ENCODE data around the gene AURKA.
A peak's percentile ranks its signal among the peaks of the same experiment; 100 is the strongest.

The AURKA gene

DNA sequence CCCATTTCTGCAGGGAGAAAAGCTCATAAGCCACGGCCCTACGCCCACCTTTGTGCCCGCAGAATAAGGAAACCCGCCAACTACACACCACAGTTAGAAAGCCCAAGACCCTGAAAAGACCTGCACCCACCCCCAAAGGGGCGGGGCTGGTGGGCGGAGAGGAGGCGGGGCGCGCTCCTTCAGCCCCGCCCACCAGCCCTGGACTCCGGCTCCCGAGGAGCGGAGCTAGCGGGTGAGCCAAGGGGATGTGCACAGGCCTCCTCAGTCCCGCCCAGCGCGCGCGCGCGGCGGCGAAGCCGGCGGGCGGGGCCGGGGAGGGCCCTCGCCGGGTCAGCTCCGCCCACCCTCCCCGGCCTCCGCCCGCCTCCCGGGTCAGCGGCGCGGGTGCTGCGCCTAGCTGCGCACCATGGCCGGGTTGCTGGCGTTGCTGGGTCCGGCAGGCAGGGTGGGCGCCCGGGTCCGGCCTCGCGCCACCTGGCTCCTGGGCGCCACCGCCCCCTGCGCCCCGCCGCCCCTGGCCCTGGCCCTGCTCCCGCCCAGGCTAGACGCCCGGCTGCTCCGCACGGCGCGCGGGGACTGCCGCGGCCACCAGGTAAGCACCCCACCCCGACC is 33.3 kb downstream of the AURKA start, which contains the start of gene FAM210B:
Gene FAM210B (plus strand): TSS at position 375 of the 612 bp plus-strand sequence. CDS start 32 bp downstream, at position 407.
- peak; percentile 56 for DNase-seq (ENCODE audit: low read depth)
- TF ChIP-seq, protein P1, sequence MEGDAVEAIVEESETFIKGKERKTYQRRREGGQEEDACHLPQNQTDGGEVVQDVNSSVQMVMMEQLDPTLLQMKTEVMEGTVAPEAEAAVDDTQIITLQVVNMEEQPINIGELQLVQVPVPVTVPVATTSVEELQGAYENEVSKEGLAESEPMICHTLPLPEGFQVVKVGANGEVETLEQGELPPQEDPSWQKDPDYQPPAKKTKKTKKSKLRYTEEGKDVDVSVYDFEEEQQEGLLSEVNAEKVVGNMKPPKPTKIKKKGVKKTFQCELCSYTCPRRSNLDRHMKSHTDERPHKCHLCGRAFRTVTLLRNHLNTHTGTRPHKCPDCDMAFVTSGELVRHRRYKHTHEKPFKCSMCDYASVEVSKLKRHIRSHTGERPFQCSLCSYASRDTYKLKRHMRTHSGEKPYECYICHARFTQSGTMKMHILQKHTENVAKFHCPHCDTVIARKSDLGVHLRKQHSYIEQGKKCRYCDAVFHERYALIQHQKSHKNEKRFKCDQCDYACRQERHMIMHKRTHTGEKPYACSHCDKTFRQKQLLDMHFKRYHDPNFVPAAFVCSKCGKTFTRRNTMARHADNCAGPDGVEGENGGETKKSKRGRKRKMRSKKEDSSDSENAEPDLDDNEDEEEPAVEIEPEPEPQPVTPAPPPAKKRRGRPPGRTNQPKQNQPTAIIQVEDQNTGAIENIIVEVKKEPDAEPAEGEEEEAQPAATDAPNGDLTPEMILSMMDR (IDR thresholded peaks at IDR 0.05; ENCODE audit: low read depth, low read length, missing control alignments), result no peak

DNA sequence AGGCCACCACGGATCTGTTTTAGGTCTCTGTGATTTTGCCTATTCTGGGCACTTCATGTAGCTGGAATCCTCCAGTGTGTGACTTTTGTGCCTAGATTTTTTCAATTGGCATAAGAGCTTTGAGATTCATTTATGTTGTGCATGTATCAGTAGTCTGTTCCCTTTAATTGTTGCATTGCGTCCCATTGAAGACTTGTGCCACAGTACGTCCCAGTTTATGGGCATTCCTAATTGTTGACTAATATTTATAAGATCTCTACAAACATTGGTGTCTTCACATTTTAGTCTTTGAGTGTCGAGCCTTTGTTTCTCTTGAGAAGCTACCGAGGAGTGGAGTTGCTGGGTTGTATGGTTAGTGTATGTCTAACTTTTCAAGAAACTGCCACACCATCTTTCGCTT is 33.9 kb downstream of the AURKA start:
- in situ Hi-C loops (cut with HindIII; ENCODE audit: low sequenced_read_pairs), result no loop called here
- no peak for DNase-seq (ENCODE audit: low read depth)
- no peak overlapping the region for H3K4me3 ChIP-seq (ENCODE audit: low read depth, low read length)
- TF ChIP-seq, protein P1 (IDR thresholded peaks at IDR 0.05; ENCODE audit: low read depth, low read length, missing control alignments), result no peak

More for the DNA sequence above, 33.3 kb downstream of the AURKA start, which contains the start of gene FAM210B:
- peak within 1 kb of the TSS; percentile 86 for H3K4me3 ChIP-seq (ENCODE audit: low read depth, low read length)
- in situ Hi-C loops (cut with HindIII; ENCODE audit: low sequenced_read_pairs), result no loop called here

DNA sequence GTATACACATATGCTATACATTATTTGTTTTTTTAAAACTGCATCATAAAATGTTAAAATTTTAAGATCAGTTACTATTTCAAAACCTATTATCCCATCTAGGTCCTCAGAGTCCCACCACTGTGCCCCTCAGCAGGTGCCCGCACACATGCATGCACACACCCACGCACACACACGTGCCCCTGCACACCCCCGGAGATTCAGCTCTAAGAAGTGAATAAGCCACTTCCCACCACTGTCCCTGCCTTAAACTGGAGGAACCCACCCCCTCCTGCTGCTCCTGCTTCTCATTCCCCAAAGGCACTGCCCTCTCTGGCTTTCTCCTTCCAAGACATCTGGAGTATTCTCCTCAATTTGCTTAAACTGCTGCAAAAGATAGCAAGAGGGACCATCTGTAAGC is 38.7 kb downstream of the AURKA start:
- TF ChIP-seq, protein P1 (IDR thresholded peaks at IDR 0.05; ENCODE audit: low read depth, low read length, missing control alignments), result no peak
- H3K4me3 ChIP-seq (ENCODE audit: low read depth, low read length), result no peak overlapping the region
- in situ Hi-C loops (cut with HindIII; ENCODE audit: low sequenced_read_pairs), result no loop called here
- DNase-seq (ENCODE audit: low read depth), result no peak

DNA sequence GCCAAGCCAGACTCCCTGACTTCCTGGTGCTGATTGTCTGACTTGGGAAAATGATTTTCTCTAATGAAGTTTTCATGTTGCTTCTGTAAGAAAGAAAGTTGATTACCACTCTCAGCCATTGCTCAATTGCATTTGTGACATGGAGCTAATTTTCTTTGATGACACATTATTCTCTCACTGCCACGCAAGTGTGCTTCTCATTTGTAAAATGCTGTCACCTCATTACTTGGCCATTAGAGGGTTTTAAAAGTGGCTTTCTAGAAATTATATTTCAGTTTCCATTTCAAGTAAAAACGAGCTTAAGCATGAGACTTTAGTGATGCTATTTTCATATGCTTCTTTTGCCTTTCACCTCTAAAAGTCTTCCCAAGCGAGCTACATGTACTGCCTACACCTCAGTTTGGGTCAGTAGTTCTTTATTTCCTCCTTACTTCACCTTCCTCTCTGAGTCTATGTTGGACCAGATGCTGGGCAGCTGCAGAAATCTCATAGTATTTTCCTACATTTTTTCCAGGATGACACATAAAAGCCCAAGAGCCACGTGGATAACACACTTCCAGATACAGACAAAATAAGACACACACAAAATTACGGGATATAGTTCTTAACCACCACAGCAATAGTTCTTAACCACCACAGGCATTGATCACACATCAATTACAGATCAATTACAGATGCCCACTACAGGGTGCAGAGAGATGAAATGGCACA is 39.5 kb downstream of the AURKA start:
- in situ Hi-C loops (cut with HindIII; ENCODE audit: low sequenced_read_pairs), result no loop called here
- DNase-seq (ENCODE audit: low read depth), result no peak
- TF ChIP-seq, protein P1 (IDR thresholded peaks at IDR 0.05; ENCODE audit: low read depth, low read length, missing control alignments), result no peak
- H3K4me3 ChIP-seq (ENCODE audit: low read depth, low read length), result no peak overlapping the region

DNA sequence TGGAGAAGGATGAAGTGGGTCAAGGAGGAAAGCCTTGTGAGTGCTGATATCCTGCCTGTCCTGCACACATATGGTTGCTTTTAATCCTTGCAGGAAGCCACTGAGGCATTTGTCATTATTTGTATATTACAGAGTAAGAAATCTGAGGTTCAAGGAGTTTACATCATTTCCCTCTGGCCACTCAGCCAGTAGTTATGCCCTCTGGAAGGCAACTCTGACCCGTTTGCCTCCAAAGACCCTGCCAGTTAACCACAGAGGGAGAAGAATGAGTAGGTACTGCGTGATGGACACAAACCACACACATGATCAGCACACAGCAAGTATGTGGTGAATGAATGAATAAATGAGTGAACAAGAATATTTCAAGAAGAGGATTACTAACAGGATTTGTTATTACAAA is 41.2 kb downstream of the AURKA start:
- DNase-seq (ENCODE audit: low read depth), result no peak
- H3K4me3 ChIP-seq (ENCODE audit: low read depth, low read length), result no peak overlapping the region
- TF ChIP-seq, protein P1 (IDR thresholded peaks at IDR 0.05; ENCODE audit: low read depth, low read length, missing control alignments), result no peak
- in situ Hi-C loops (cut with HindIII; ENCODE audit: low sequenced_read_pairs), result no loop called here

DNA sequence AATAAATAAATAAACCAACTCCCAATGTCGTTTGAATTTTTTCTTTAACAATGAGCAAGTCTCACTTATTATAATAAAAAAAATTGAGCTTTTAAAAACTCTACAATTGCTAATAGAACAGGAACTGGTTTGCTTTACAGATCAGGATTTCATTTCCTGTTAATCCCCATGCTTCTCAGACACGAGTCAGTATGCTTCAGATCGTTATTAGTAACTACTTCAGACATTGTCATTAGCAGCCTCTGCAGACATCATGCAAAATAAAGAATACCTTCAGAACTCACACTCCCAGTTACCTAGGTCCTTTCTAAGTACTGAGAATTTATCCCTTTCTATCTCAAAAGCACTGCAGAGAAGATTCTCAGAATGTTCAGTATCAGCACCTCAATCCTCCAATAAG is 43.3 kb downstream of the AURKA start:
- TF ChIP-seq, protein P1 (IDR thresholded peaks at IDR 0.05; ENCODE audit: low read depth, low read length, missing control alignments), result no peak
- in situ Hi-C loops (cut with HindIII; ENCODE audit: low sequenced_read_pairs), result no loop called here
- H3K4me3 ChIP-seq (ENCODE audit: low read depth, low read length), result no peak overlapping the region
- DNase-seq (ENCODE audit: low read depth), result no peak

All from astrocyte of the cerebellum (primary cell).